ENCODE results near the gene SNAP25. TPM values are rescaled to one million over a fixed set of nuclear protein-coding genes. Genes with fewer than 3 reads are reported as not detected.
A peak's percentile ranks its signal among the peaks of the same experiment; 100 is the strongest.

The SNAP25 gene
- total RNA-seq, 2 donors from 2014 or later, result 0.11 TPM; not detected in 1

- Histone ChIP-seq H3K27me3 (ENCODE audit: control insufficient read depth, insufficient read depth, low read length, poor library complexity, severe bottlenecking) (no peaks in the 10 kb centered on the region), H3K27ac (ENCODE audit: low read depth, low read length) (no peak overlapping the region), H3K36me3 (ENCODE audit: control insufficient read depth, insufficient read depth, low read length) (no peaks in the 10 kb centered on the region), H3K9ac (ENCODE audit: extremely low read depth, low read length, poor library complexity, severe bottlenecking) (no peak overlapping the region), H3K9me3 (ENCODE audit: control insufficient read depth, low read length) (no peaks in the 10 kb centered on the region), H3K4me1 (ENCODE audit: control insufficient read depth, insufficient read depth, low read length) (peaks cover 4% of the 10 kb centered on the region), H3K4me3 (ENCODE audit: low read length) (no peak overlapping the region)
- Mint-ChIP-seq H3K4me3 (no peak overlapping the region), H3K27ac (no peak overlapping the region), H3K9me3 (no peaks in the 10 kb centered on the region), H3K36me3 (ENCODE audit: low read depth) (no peaks in the 10 kb centered on the region), H3K4me1 (peaks cover 11% of the 10 kb centered on the region), H3K27me3 (ENCODE audit: insufficient read depth) (no peaks in the 10 kb centered on the region)
- no peak for DNase-seq
- 93 to 100% methylated on average over 2 to 8 of the region's 8 CpGs for WGBS, 2 experiments (ENCODE audit: insufficient coverage in 1 of 2, insufficient read length in 1 of 2)
- no peak for TF ChIP-seq CTCF (conservative IDR thresholded peaks at IDR 0.05)
These were observed 105.7 kb downstream of the SNAP25 start for GRCh38 chr20:10324198-10324847.

GRCh38 chr20:10328897-10329255 is 110.2 kb downstream of the SNAP25 start:
- H3K9ac ChIP-seq (ENCODE audit: extremely low read depth, low read length, poor library complexity, severe bottlenecking), result no peak overlapping the region
- no peak for DNase-seq
- H3K36me3 ChIP-seq (ENCODE audit: control insufficient read depth, insufficient read depth, low read length), result no peaks in the 10 kb centered on the region
- no peak overlapping the region for H3K27ac ChIP-seq (ENCODE audit: low read depth, low read length)
- no peaks in the 10 kb centered on the region for H3K9me3 ChIP-seq (ENCODE audit: control insufficient read depth, low read length)
- no peak overlapping the region for H3K4me3 ChIP-seq (ENCODE audit: low read length)
- H3K4me1 ChIP-seq (ENCODE audit: control insufficient read depth, insufficient read depth, low read length), result no peaks in the 10 kb centered on the region
- peaks cover 3% of the 10 kb centered on the region for H3K4me1 Mint-ChIP-seq
- no peak overlapping the region for H3K4me3 Mint-ChIP-seq
- H3K27me3 ChIP-seq (ENCODE audit: control insufficient read depth, insufficient read depth, low read length, poor library complexity, severe bottlenecking), result no peaks in the 10 kb centered on the region
- whole genome bisulfite sequencing, 2 experiments (ENCODE audit: insufficient coverage in 1 of 2, insufficient read length in 1 of 2), result 98 to 100% methylated on average over 2 to 4 of the region's 4 CpGs
- no peak for TF ChIP-seq CTCF (conservative IDR thresholded peaks at IDR 0.05)
- no peaks in the 10 kb centered on the region for H3K9me3 Mint-ChIP-seq
- H3K27ac Mint-ChIP-seq, result no peak overlapping the region
- no peaks in the 10 kb centered on the region for H3K27me3 Mint-ChIP-seq (ENCODE audit: insufficient read depth)
- H3K36me3 Mint-ChIP-seq (ENCODE audit: low read depth), result no peaks in the 10 kb centered on the region

- Histone ChIP-seq H3K27ac (ENCODE audit: low read depth, low read length) (peak overlapping the region; percentile 40), H3K4me3 (ENCODE audit: low read length) (no peak overlapping the region), H3K27me3 (ENCODE audit: control insufficient read depth, insufficient read depth, low read length, poor library complexity, severe bottlenecking) (no peaks in the 10 kb centered on the region), H3K36me3 (ENCODE audit: control insufficient read depth, insufficient read depth, low read length) (no peaks in the 10 kb centered on the region), H3K9me3 (ENCODE audit: control insufficient read depth, low read length) (no peaks in the 10 kb centered on the region), H3K9ac (ENCODE audit: extremely low read depth, low read length, poor library complexity, severe bottlenecking) (no peak overlapping the region), H3K4me1 (ENCODE audit: control insufficient read depth, insufficient read depth, low read length) (no peaks in the 10 kb centered on the region)
- Mint-ChIP-seq H3K4me1 (peaks cover 3% of the 10 kb centered on the region), H3K27ac (no peak overlapping the region), H3K4me3 (no peak overlapping the region), H3K27me3 (ENCODE audit: insufficient read depth) (no peaks in the 10 kb centered on the region), H3K9me3 (no peaks in the 10 kb centered on the region), H3K36me3 (ENCODE audit: low read depth) (no peaks in the 10 kb centered on the region)
- no peak for TF ChIP-seq CTCF (conservative IDR thresholded peaks at IDR 0.05)
- no peak for DNase-seq
- WGBS, 2 experiments (ENCODE audit: insufficient coverage in 1 of 2, insufficient read length in 1 of 2), result 100% methylated on average over 3 to 4 of the region's 4 CpGs
These were observed 110.9 kb downstream of the SNAP25 start for GRCh38 chr20:10329387-10330005.

Measured in endodermal cell (in vitro differentiated cells).